Measurements from ENCODE around the gene GPR18.

DNA sequence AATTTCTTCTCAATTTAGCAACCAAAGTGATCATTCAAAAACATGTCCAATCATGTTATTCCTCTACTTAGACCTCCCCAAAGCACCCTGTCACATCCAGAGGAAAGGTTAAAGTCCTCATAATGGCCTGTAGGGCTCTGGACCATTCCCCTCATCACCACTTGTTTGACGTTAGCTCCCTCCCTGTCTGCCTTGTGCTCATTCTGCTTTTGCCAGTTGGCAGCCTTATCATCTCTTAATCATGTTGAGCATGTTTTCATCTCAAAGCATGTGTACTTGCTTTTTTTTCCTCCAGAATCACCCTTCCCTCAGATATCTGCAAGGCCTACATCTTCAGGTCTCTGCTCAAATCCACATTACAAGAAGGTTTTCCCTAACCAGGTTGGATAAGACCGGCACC, 31.7 kb downstream of the GPR18 start:
- TF ChIP-seq CTCF (IDR thresholded peaks at IDR 0.05) (no peak), EZH2phosphoT487 (IDR thresholded peaks at IDR 0.05) (no peak)

Measured in neural progenitor cell (in vitro differentiated cells).